ENCODE data around the gene FLRT1.

The FLRT1 gene

GRCh38 chr11:64071849-64072248 is 36.1 kb downstream of the FLRT1 start:
- no peak overlapping the region for H3K9ac ChIP-seq (ENCODE audit: low read length)
- H3F3A ChIP-seq (ENCODE audit: insufficient read depth, low read length), result no peaks in the 10 kb centered on the region
- no peaks in the 10 kb centered on the region for H3K27me3 ChIP-seq (replicated peaks; ENCODE audit: insufficient read depth, low read length)
- no peak overlapping the region for H3K4me2 ChIP-seq (ENCODE audit: low read depth, low read length)
- no peak overlapping the region for H3K27ac ChIP-seq (ENCODE audit: low read length)
- no peaks in the 10 kb centered on the region for H4K20me1 ChIP-seq (ENCODE audit: insufficient read depth, low read length)
- H3K79me2 ChIP-seq (ENCODE audit: low read length), result no peaks in the 10 kb centered on the region
- H3K36me3 ChIP-seq (replicated peaks; ENCODE audit: insufficient read depth, low read length), result no peaks in the 10 kb centered on the region
- H3K4me1 ChIP-seq (ENCODE audit: low read length), result no peaks in the 10 kb centered on the region
- DNase-seq, result no peak
- H3K4me3 ChIP-seq (ENCODE audit: low read length), result no peak overlapping the region
- no peaks in the 10 kb centered on the region for H3K9me2 ChIP-seq (replicated peaks; ENCODE audit: insufficient read depth, low read length)
- no peaks in the 10 kb centered on the region for H3K9me3 ChIP-seq (replicated peaks; ENCODE audit: insufficient read depth, low read length)
- TF ChIP-seq CTCF (IDR thresholded peaks at IDR 0.05; ENCODE audit: low read length) (no peak), EZH2 (optimal IDR thresholded peaks at IDR 0.05; ENCODE audit: low read depth, low read length) (no peak), EZH2phosphoT487 (IDR thresholded peaks at IDR 0.05; ENCODE audit: low read length) (no peak)
- no peak overlapping the region for H2AFZ ChIP-seq (ENCODE audit: low read length)

- no peaks in the 10 kb centered on the region for H3K4me1 ChIP-seq (ENCODE audit: low read length)
- H3F3A ChIP-seq (ENCODE audit: insufficient read depth, low read length), result no peaks in the 10 kb centered on the region
- DNase-seq, result no peak
- H3K4me3 ChIP-seq (ENCODE audit: low read length), result no peak overlapping the region
- H4K20me1 ChIP-seq (ENCODE audit: insufficient read depth, low read length), result no peaks in the 10 kb centered on the region
- H3K9me3 ChIP-seq (replicated peaks; ENCODE audit: insufficient read depth, low read length), result no peaks in the 10 kb centered on the region
- no peak overlapping the region for H3K27ac ChIP-seq (ENCODE audit: low read length)
- H3K36me3 ChIP-seq (replicated peaks; ENCODE audit: insufficient read depth, low read length), result no peaks in the 10 kb centered on the region
- H3K27me3 ChIP-seq (replicated peaks; ENCODE audit: insufficient read depth, low read length), result no peaks in the 10 kb centered on the region
- H3K9ac ChIP-seq (ENCODE audit: low read length), result no peak overlapping the region
- H3K9me2 ChIP-seq (replicated peaks; ENCODE audit: insufficient read depth, low read length), result no peaks in the 10 kb centered on the region
- no peak overlapping the region for H3K4me2 ChIP-seq (ENCODE audit: low read depth, low read length)
- no peaks in the 10 kb centered on the region for H3K79me2 ChIP-seq (ENCODE audit: low read length)
- TF ChIP-seq EZH2phosphoT487 (IDR thresholded peaks at IDR 0.05; ENCODE audit: low read length) (no peak), EZH2 (optimal IDR thresholded peaks at IDR 0.05; ENCODE audit: low read depth, low read length) (no peak), CTCF (IDR thresholded peaks at IDR 0.05; ENCODE audit: low read length) (no peak)
- no peak overlapping the region for H2AFZ ChIP-seq (ENCODE audit: low read length)
Measured at GRCh38 chr11:64072403-64072802, 36.7 kb downstream of the FLRT1 start.

- H3K9me2 ChIP-seq (replicated peaks; ENCODE audit: insufficient read depth, low read length), result no peaks in the 10 kb centered on the region
- H3K4me2 ChIP-seq (ENCODE audit: low read depth, low read length), result no peak overlapping the region
- H3K9me3 ChIP-seq (replicated peaks; ENCODE audit: insufficient read depth, low read length), result no peaks in the 10 kb centered on the region
- H3K4me1 ChIP-seq (ENCODE audit: low read length), result no peaks in the 10 kb centered on the region
- no peaks in the 10 kb centered on the region for H3F3A ChIP-seq (ENCODE audit: insufficient read depth, low read length)
- no peaks in the 10 kb centered on the region for H3K79me2 ChIP-seq (ENCODE audit: low read length)
- H2AFZ ChIP-seq (ENCODE audit: low read length), result no peak overlapping the region
- TF ChIP-seq CTCF (IDR thresholded peaks at IDR 0.05; ENCODE audit: low read length), result no peak
- no peak for TF ChIP-seq EZH2 (optimal IDR thresholded peaks at IDR 0.05; ENCODE audit: low read depth, low read length)
- no peak for TF ChIP-seq EZH2phosphoT487 (IDR thresholded peaks at IDR 0.05; ENCODE audit: low read length)
- no peak overlapping the region for H3K4me3 ChIP-seq (ENCODE audit: low read length)
- DNase-seq, result no peak
- no peaks in the 10 kb centered on the region for H3K36me3 ChIP-seq (replicated peaks; ENCODE audit: insufficient read depth, low read length)
- H3K9ac ChIP-seq (ENCODE audit: low read length), result no peak overlapping the region
- no peak overlapping the region for H3K27ac ChIP-seq (ENCODE audit: low read length)
- H3K27me3 ChIP-seq (replicated peaks; ENCODE audit: insufficient read depth, low read length), result no peaks in the 10 kb centered on the region
- H4K20me1 ChIP-seq (ENCODE audit: insufficient read depth, low read length), result no peaks in the 10 kb centered on the region
Measured at GRCh38 chr11:64072871-64073270, 37.1 kb downstream of the FLRT1 start.
